Keratinocyte (primary cell): ENCODE measurements around the gene ZFYVE28. TPM values are rescaled to one million over a fixed set of nuclear protein-coding genes. Genes with fewer than 3 reads are reported as not detected.
"Not testable (repeated sequence)": the region's sequence is repeated elsewhere in the genome, so short reads cannot be mapped to it uniquely, and the experiment has no call there.

Experiments
- DNase-seq: peaks from one replicate; pipeline ENCODE4 v3.0.0-alpha.2; 2011; ENCODE audit warnings: low read depth, missing footprints, low spot score
- FAIRE-seq: peaks from 2 replicates; lab custom pipeline; 2011; peaks lifted over from hg19 to GRCh38; lab: Jason Lieb, UNC
- H2AFZ ChIP-seq: 2 replicates; pipeline ENCODE4 v1.6.0; 2012; ENCODE audit warnings: low read length, control low read depth, inconsistent platforms; ENCODE audit not compliant: control insufficient read depth
- H3K27ac ChIP-seq: 2 replicates; pipeline ENCODE4 v1.5.1; 2011; ENCODE audit warnings: low read length; ENCODE audit not compliant: control insufficient read depth, insufficient read depth
- H3K27me3 ChIP-seq: 3 replicates; pipeline ENCODE4 v1.6.0; 2011; ENCODE audit warnings: low read length; ENCODE audit not compliant: control insufficient read depth, insufficient read depth; ENCODE audit errors: extremely low read depth
- H3K36me3 ChIP-seq, 2 experiments: 2 replicates in 1 of 2; 3 replicates in 1 of 2; pipeline ENCODE4 v1.5.1; 2011; ENCODE audit warnings: low read length in 2 of 2, mild to moderate bottlenecking in 1 of 2; ENCODE audit not compliant: control insufficient read depth in 2 of 2, insufficient read depth in 2 of 2; ENCODE audit errors: extremely low read depth in 1 of 2
- H3K4me1 ChIP-seq: 3 replicates; pipeline ENCODE4 v1.5.1; 2011; ENCODE audit warnings: low read length; ENCODE audit not compliant: control insufficient read depth, insufficient read depth; ENCODE audit errors: extremely low read depth
- H3K4me2 ChIP-seq: 3 replicates; pipeline ENCODE4 v1.6.0; 2011; ENCODE audit warnings: low read depth, low read length; ENCODE audit not compliant: control insufficient read depth, insufficient read depth; ENCODE audit errors: extremely low read depth
- H3K4me3 ChIP-seq, 3 experiments: fragments of 200-600 bp in 1 of 3; sonication (generic) in 1 of 3; 2 replicates in 2 of 3; 3 replicates in 1 of 3; pipeline ENCODE4 v1.5.1; 2011 to 2016; ENCODE audit warnings: low read length in 3 of 3, mild to moderate bottlenecking in 3 of 3, control low read depth in 2 of 3, inconsistent platforms in 1 of 3, low read depth in 1 of 3, mixed read lengths in 1 of 3, mixed run types in 1 of 3, moderate library complexity in 1 of 3; ENCODE audit not compliant: control insufficient read depth in 2 of 3, insufficient read depth in 2 of 3; ENCODE audit errors: extremely low read depth in 1 of 3
- H3K79me2 ChIP-seq: 2 replicates; pipeline ENCODE4 v1.6.0; 2012; ENCODE audit warnings: low read length; ENCODE audit not compliant: control insufficient read depth, insufficient read depth
- H3K9ac ChIP-seq: 3 replicates; pipeline ENCODE4 v1.6.0; 2011; ENCODE audit warnings: low read length; ENCODE audit not compliant: control insufficient read depth, insufficient read depth; ENCODE audit errors: extremely low read depth
- H3K9me1 ChIP-seq: 3 replicates; pipeline ENCODE4 v1.6.0; 2011; ENCODE audit warnings: low read length; ENCODE audit not compliant: control insufficient read depth, insufficient read depth; ENCODE audit errors: extremely low read depth
- H3K9me3 ChIP-seq: 2 replicates; pipeline ENCODE4 v1.5.1; 2012; ENCODE audit warnings: low read depth, low read length; ENCODE audit not compliant: control insufficient read depth
- H4K20me1 ChIP-seq: 3 replicates; pipeline ENCODE4 v1.6.0; 2011; ENCODE audit warnings: low read length; ENCODE audit not compliant: control insufficient read depth, insufficient read depth; ENCODE audit errors: extremely low read depth
- CTCF ChIP-seq, 3 experiments: IDR thresholded peaks in 1 of 3; conservative IDR thresholded peaks in 1 of 3; optimal IDR thresholded peaks in 1 of 3; 2 replicates in 2 of 3; 3 replicates in 1 of 3; pipeline versions ENCODE3 to v1.5.1; 2011; ENCODE audit warnings: low read length in 3 of 3, mild to moderate bottlenecking in 3 of 3, moderate library complexity in 2 of 3, control low read depth in 1 of 3, inconsistent platforms in 1 of 3; ENCODE audit not compliant: insufficient read depth in 2 of 3; ENCODE audit errors: extremely low read depth in 1 of 3
- EZH2 ChIP-seq: IDR thresholded peaks from one replicate; pipeline ENCODE4 v1.6.1; 2012; ENCODE audit warnings: inconsistent platforms, mild to moderate bottlenecking, low read length, moderate library complexity
- dilution Hi-C: fragments of 300-500 bp; cut with MboI; formaldehyde crosslinking; loops from one replicate; pipeline ENCODE4 v1.7.0; 2020; ENCODE audit warnings: low sequenced_read_pairs; ENCODE audit not compliant: extremely low pct_ligation_motif_present
- polyA plus RNA-seq, 5 experiments: library from polyadenylated mRNA; depleted of rRNA in 3 of 5; stranded (reverse) in 3 of 5; stranded (forward) in 1 of 5; unstranded in 1 of 5; fragments of >200 nt; gene quantifications; 1 replicate in 1 of 5; 2 replicates in 3 of 5; 3 replicates in 1 of 5; pipeline versions ENCODE4 v1.2.1 to v1.2.3, GENCODE V29; 2011 to 2012; ENCODE audit warnings: missing spikeins in 2 of 5, low read depth in 1 of 5, low replicate concordance in 1 of 5

Gene ZFYVE28
- polyA plus RNA-seq, 1 donor (not counting 4 experiments of a cell fraction or from before 2014, with no cell fraction given) = 0.33 TPM

- H3K79me2 ChIP-seq, H3K27ac ChIP-seq, H3K4me1 ChIP-seq, H3K9me1 ChIP-seq, H4K20me1 ChIP-seq, H3K36me3 ChIP-seq, DNase-seq, H3K9ac ChIP-seq, H3K4me2 ChIP-seq, H2AFZ ChIP-seq, H3K9me3 ChIP-seq, FAIRE-seq, H3K4me3 ChIP-seq, dilution Hi-C loops: not testable (repeated sequence)
- peaks cover 16% of the 10 kb centered on the region for H3K27me3 ChIP-seq
These were observed 37.9 kb downstream of the ZFYVE28 start for GRCh38 chr4:2380589-2380988.

GRCh38 chr4:2378898-2379297 lies 39.5 kb downstream of the ZFYVE28 start:
- H4K20me1 ChIP-seq = no peaks in the 10 kb centered on the region
- no peak overlapping the region for H2AFZ ChIP-seq
- no peaks in the 10 kb centered on the region for H3K79me2 ChIP-seq
- DNase-seq = no peak
- H3K4me1 ChIP-seq = no peaks in the 10 kb centered on the region
- H3K9me3 ChIP-seq = no peaks in the 10 kb centered on the region
- no peaks in the 10 kb centered on the region for H3K36me3 ChIP-seq
- no peak overlapping the region for H3K4me3 ChIP-seq
- H3K4me2 ChIP-seq = no peak overlapping the region
- FAIRE-seq = no peak
- H3K9me1 ChIP-seq = no peaks in the 10 kb centered on the region
- H3K9ac ChIP-seq = no peak overlapping the region
- dilution Hi-C loops = no loop called here
- TF ChIP-seq EZH2 = no peak
- no peak for TF ChIP-seq CTCF (optimal IDR thresholded peaks at IDR 0.05 in 1 of 3, IDR thresholded peaks at IDR 0.05 in 1 of 3, conservative IDR thresholded peaks at IDR 0.05 in 1 of 3; ENCODE audit: extremely low read depth in 1 of 3, insufficient read depth in 2 of 3, low read length in 3 of 3)
- no peak overlapping the region for H3K27ac ChIP-seq
- H3K27me3 ChIP-seq = peaks cover 16% of the 10 kb centered on the region

- Histone ChIP-seq H3K4me2 (no peak overlapping the region), H2AFZ (no peak overlapping the region)
- FAIRE-seq = no peak
These were observed 40.0 kb downstream of the ZFYVE28 start for GRCh38 chr4:2378401-2378800.

More at GRCh38 chr4:2378401-2378800, 40.0 kb downstream of the ZFYVE28 start:
- H4K20me1 ChIP-seq = no peaks in the 10 kb centered on the region
- no peaks in the 10 kb centered on the region for H3K9me1 ChIP-seq
- no peaks in the 10 kb centered on the region for H3K36me3 ChIP-seq
- no peaks in the 10 kb centered on the region for H3K9me3 ChIP-seq
- H3K27me3 ChIP-seq = peaks cover 16% of the 10 kb centered on the region
- no peak for DNase-seq
- no peak overlapping the region for H3K4me3 ChIP-seq
- H3K9ac ChIP-seq = no peak overlapping the region
- no peaks in the 10 kb centered on the region for H3K79me2 ChIP-seq
- dilution Hi-C loops = no loop called here
- no peak for TF ChIP-seq EZH2
- TF ChIP-seq CTCF (optimal IDR thresholded peaks at IDR 0.05 in 1 of 3, IDR thresholded peaks at IDR 0.05 in 1 of 3, conservative IDR thresholded peaks at IDR 0.05 in 1 of 3; ENCODE audit: extremely low read depth in 1 of 3, insufficient read depth in 2 of 3, low read length in 3 of 3) = no peak
- H3K4me1 ChIP-seq = no peaks in the 10 kb centered on the region
- H3K27ac ChIP-seq = no peak overlapping the region
